LNCAP (cell line): Measurements from ENCODE around the gene PKNOX2.

Source experiments
- TF ChIP-seq, protein P1 (sequence below): fragments of 450-650 bp; IDR thresholded peaks from 2 replicates; pipeline ENCODE4 v1.5.1; 2017; ENCODE audit warnings: mild to moderate bottlenecking

PKNOX2 gene

DNA sequence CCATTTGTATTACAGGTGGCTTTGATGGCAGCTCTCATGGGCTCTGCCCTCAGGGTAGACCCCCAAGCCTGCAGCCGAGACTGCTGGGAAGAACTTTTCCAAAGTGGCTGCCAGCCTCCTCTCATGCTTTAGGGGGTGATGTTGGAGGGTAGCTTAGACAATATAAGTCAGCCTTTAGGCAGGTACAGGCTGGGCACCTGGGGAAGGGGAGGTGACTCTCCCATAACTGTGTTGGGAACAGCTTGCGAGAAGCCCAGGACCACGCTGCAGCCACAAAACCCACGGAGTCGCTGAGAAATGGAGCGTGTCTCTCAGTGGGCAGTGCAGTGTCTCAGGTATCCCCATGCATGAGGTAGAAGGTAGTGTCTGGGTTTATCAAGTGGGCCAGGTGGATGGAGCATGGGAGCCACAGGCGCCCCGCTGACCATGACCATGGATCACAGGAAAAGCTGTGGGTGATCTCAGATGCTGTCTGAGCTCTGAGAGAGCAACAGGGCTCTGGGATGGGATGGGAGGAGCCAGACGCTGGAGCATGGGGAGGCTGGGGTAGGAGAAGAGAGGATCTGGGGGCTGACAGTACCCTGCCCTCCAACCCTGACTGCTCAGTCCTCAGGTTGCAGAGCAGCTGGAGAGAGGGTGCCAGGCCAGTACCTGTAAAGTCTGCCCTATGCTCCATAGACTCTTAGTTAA lies 216.3 kb downstream of the PKNOX2 start:
- TF ChIP-seq, protein P1, sequence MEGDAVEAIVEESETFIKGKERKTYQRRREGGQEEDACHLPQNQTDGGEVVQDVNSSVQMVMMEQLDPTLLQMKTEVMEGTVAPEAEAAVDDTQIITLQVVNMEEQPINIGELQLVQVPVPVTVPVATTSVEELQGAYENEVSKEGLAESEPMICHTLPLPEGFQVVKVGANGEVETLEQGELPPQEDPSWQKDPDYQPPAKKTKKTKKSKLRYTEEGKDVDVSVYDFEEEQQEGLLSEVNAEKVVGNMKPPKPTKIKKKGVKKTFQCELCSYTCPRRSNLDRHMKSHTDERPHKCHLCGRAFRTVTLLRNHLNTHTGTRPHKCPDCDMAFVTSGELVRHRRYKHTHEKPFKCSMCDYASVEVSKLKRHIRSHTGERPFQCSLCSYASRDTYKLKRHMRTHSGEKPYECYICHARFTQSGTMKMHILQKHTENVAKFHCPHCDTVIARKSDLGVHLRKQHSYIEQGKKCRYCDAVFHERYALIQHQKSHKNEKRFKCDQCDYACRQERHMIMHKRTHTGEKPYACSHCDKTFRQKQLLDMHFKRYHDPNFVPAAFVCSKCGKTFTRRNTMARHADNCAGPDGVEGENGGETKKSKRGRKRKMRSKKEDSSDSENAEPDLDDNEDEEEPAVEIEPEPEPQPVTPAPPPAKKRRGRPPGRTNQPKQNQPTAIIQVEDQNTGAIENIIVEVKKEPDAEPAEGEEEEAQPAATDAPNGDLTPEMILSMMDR, result no peak

DNA sequence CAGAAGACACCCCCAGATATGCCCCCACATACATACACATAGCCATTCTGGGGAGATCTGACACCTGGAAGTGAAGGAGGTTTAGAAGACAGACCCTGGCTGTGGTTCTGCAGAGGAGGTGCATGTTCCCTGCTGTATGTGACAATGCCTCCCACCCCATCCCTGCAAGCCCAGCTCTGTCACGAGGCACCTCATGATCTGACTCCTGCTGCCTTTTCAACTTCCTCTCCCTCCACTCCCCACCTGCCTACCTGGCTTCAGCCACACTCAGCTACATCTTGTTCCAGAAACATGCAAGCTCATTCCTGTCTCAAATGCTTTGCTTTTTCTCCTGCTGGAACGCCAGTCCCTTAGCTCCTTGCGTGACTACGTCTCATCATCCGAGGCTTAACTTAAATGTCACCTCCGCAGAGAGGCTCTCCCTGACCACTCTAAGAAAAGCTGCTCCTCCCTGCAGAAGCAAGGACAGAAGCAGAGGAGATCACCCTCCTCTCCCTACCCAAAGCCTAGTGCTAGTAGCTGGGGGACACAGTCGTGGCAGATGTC lies 217.0 kb downstream of the PKNOX2 start:
- TF ChIP-seq, protein P1, result no peak

DNA sequence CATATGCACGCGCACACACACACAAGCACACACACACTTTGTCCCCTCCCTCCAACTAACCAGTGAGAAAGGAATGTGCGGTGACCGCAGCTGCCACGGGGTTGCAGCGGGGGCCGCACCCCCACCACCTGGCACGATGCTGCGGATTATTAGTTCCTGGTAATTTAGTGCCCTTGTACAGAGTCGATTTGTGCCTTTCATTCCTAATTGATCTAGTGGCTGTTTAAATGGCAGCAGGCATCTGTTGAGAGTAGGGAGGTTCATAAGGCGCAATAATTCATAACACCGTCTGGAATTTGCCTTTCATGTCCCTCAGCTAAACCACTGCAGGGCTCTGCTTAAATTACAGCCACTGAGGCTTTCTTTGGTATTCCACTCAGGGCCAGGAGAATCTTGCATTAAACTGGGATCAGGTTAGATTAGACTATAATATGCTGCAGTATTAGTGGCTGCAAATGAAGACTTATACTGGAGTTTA lies 217.8 kb downstream of the PKNOX2 start:
- TF ChIP-seq, protein P1, result no peak

DNA sequence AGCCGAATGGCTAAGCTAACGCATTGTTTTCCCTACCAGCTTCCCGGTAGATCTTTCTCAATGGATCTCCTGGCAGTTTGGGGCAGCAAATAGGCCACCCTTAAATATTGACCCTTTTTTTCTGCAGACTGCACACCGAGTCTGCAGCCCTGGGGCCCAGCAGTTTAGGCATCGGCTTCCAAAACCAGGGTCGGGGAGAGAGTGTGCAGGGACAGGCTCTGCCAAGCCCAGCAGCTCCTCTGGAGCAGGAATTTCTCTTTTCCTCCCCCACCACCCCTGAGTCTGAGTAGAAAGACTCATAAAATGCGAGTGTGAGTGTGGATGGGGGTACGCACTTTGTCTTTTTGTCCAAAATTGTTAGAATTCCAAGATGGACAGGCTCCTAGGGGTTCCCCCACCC lies 218.3 kb downstream of the PKNOX2 start:
- TF ChIP-seq, protein P1, result no peak

DNA sequence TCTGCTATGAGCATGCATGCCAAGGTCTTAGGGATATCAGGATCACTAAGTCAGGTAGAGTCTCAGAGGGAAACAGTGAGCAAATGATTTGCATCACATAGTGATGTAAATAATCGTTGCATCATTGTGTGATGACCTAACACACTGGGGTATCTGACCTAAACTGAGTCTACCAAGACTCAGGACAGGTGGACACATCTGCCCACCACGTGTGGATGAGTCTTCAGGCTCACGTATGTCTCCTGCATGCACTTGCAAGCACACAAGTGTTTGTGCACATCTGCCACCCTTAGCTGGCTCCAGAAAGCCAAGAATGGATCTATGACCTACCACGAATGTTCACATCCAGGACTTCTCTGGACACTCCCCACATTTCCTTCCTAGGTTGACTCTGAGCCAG lies 220.3 kb downstream of the PKNOX2 start:
- TF ChIP-seq, protein P1, result no peak

DNA sequence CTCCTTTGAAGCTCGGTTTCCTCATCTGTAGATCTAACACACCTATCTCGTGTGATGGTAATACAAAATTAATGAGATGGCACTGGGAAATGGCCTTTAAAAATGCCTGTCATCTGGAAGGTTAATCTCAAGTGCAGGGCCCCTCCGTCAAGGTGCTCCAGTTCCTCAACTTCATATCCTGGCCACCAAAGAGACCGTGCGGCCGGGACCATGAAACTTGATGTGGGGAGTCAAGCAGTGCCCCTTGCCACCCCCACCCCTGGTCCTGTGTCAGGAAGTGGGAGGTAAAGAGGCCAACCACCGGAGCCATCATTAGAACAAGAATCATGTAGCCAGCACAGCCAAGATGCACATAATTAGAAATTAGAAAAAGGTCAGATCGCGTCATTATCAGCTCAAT lies 223.3 kb downstream of the PKNOX2 start:
- TF ChIP-seq, protein P1, result no peak

DNA sequence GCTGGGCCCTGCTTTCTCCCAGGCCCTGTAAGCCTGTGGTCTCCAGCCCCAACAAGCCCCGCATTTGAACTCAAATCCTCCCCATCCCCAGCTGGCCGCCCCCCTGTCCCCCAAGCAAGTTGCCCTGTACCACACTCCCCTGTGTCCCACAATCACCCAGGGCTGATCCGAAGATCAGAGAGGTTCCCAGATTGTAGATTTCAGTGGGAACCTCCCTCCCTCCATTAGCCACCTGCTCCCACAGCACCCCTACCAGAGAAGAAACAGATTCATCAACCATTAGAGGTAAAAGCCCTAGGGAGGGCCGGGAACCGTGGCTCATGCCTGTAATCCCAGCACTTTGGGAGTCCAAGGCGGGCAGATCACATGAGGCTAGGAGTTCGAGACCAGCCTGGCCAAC lies 224.1 kb downstream of the PKNOX2 start:
- TF ChIP-seq, protein P1, result no peak
